ENCODE results near the gene CABP2.

CABP2 gene

DNA sequence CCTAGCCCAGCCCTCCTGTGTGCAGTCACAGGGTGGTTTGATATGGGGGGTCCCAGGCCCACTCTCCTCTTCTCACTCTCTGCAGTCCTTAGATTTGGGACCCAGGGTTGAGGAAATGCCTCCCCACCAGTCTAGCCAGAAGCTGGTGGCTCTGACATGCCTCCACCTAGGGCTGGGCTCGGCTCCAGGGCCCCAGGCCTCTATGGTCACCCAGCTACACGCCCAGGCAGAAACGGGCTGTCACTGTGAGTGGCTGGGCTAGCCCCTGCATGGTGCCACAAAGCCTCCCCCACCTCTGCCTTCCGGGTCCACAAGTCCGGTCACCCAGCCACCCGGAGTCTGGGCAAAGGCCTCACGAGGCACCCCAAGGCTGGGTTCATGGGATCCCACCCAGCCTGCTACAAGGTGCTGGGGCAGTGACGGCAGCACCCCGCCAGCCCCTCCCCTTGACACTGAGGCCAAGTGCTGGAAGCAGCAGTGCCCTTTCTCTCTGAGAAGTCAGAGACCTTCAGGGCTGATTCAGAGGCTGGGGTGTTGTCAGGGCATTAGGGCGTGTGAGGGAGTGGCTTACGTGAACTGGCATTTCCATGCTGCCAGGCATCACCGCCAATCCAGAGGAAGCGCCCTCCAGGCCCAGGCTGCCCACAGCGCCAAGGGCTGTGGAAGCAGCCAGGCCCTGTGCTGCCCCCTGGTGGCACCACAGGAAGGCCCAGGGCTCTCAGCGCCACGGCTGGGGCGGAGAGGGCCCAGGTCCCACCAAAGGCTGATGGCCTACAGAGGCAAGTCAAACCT is 17.4 kb downstream of the CABP2 start:
- peak; percentile 87 for DNase-seq (ENCODE audit: low read depth, low spot score)
- in situ Hi-C loops (cut with HindIII; ENCODE audit: low sequenced_read_pairs): no loop called here
- no peak overlapping the region for H3K4me3 ChIP-seq (ENCODE audit: low read depth, low read length)
- TF ChIP-seq, protein P1, sequence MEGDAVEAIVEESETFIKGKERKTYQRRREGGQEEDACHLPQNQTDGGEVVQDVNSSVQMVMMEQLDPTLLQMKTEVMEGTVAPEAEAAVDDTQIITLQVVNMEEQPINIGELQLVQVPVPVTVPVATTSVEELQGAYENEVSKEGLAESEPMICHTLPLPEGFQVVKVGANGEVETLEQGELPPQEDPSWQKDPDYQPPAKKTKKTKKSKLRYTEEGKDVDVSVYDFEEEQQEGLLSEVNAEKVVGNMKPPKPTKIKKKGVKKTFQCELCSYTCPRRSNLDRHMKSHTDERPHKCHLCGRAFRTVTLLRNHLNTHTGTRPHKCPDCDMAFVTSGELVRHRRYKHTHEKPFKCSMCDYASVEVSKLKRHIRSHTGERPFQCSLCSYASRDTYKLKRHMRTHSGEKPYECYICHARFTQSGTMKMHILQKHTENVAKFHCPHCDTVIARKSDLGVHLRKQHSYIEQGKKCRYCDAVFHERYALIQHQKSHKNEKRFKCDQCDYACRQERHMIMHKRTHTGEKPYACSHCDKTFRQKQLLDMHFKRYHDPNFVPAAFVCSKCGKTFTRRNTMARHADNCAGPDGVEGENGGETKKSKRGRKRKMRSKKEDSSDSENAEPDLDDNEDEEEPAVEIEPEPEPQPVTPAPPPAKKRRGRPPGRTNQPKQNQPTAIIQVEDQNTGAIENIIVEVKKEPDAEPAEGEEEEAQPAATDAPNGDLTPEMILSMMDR (IDR thresholded peaks at IDR 0.05; ENCODE audit: low read depth, low read length): peak; percentile 98

DNA sequence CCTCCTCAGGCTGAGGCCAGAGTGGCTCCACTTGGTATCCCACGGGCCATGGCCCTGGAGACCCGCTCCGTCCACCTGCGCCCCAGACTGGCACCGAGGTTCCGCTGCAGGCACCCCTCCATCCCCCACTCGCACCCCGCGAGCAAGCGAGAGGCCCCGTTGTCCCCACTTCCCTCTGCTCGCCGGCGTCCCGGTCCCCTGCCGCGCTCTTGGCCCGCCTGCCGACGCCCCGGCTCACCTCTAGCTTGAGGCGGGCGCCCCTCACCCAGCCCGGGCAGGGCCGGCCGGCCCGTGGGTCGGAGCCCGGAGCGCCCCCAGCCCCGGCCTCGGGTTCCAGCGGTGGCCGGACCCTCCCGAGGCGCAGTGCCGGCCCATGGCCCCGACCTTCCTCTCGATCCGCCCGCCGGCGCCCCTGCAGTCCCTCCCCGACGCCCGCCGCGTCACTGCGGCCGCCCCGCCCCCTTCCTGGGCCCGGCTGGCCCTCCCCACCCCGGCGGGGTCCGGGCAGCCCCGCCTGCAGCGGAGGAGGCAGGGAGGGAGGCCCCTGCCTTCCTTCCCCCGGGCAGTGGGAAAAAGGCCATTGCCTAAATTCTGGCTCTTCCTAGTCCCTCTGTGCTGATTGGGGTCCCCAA is 18.2 kb downstream of the CABP2 start, which contains the start of gene PITPNM1:
Gene PITPNM1 (minus strand): TSS at position 414 of the 632 bp plus-strand sequence. CDS start 1,183 bp downstream, outside the sequence.
- peak; percentile 46 for DNase-seq (ENCODE audit: low read depth, low spot score)
- TF ChIP-seq, protein P1 (IDR thresholded peaks at IDR 0.05; ENCODE audit: low read depth, low read length): no peak
- peak within 1 kb of the TSS; percentile 55 for H3K4me3 ChIP-seq (ENCODE audit: low read depth, low read length)
- in situ Hi-C loops (cut with HindIII; ENCODE audit: low sequenced_read_pairs): no loop called here

DNA sequence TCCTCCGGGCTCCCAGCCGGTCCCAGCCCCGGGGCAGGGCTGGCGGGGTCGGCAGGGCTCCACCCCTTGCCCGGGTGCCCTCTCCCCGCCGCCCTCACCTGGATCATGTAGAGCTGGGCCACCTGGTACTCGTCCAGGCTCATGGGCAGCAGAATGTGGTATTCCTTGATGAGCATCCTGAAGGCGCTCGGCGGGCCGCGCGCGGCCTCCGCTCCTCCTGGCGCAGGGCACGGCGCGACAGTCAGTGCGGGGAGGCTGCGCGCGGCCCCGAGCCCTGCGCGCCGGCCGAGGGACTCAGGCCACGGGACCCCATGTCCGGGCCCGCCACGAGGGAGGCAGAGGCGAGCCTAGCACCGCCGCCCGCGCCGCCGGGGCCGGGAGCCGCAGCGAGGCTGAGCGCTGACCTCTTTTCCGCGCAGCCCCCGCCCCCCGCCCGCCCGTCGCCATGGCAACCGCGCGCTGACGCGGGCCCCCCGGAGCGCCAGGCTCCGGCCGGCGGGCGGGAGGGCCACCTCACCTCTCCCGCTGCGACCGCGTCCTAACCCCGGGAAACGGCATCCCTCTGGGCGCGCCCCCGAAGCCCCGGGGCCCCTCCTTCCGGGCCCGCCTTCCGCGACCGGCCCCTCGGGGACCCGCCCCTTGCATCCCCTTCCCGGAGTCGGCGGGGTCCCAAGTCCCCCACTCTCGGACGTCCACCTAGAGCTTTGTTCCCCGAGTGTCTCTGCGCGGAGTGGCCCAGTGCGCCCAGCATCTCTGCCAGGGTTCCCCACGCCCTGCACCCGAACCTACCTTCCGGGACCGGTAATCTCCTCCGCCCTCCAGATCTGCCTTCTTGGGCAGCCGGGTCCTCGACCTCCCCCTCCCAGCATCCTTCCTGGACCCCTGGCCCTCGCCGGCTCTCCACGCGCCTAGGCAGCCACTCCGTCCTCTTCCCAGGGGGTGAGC is 19.0 kb downstream of the CABP2 start:
- peak overlapping the region; percentile 55 for H3K4me3 ChIP-seq (ENCODE audit: low read depth, low read length)
- TF ChIP-seq, protein P1 (IDR thresholded peaks at IDR 0.05; ENCODE audit: low read depth, low read length): no peak
- in situ Hi-C loops (cut with HindIII; ENCODE audit: low sequenced_read_pairs): no loop called here
- DNase-seq (ENCODE audit: low read depth, low spot score): peak; percentile 15

DNA sequence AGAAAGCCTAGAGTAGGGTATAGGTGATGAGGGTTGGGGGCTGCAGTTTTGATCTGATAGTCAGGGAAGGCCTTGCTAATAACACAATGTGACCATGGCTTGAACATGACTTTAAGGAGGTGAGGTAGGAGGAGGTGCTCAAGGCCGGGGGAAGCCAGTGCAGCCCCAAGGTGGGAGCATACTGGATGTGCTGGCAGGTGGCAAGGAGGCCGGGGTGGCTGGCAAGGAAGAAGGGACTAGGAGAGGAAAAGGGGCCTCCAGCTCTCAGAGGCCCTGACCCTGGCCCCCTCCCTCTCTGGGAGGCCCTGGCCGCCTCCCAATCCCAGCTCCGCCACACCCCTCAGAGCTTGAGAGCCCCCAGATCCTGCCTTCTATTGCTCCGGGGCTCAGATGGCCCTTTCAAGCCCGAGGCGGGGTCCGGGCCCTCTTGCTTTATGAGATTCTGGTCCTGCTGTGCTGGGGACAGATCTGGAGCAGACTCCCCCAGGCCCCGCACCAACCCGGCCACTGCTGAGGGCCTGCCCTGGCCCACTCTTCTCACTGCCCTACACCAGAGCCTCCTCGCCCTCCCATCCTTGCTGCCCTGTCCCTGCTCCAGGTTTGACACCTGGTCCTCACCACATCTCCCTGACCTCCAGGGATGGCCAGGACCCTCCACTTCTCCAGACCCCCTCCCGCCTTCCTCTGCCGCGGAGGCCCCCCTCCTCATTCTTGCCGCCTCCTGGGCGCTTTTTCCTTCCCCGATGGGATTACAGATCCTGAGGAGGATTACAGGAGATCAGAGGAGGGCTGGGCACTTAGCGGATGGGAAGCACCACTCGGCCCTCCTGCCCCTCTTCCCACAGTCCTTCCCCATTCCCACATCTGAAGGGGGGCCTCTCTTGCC is 19.9 kb downstream of the CABP2 start:
- H3K4me3 ChIP-seq (ENCODE audit: low read depth, low read length): peak overlapping the region; percentile 55
- in situ Hi-C loops (cut with HindIII; ENCODE audit: low sequenced_read_pairs): no loop called here
- DNase-seq (ENCODE audit: low read depth, low spot score): no peak
- TF ChIP-seq, protein P1 (IDR thresholded peaks at IDR 0.05; ENCODE audit: low read depth, low read length): no peak

DNA sequence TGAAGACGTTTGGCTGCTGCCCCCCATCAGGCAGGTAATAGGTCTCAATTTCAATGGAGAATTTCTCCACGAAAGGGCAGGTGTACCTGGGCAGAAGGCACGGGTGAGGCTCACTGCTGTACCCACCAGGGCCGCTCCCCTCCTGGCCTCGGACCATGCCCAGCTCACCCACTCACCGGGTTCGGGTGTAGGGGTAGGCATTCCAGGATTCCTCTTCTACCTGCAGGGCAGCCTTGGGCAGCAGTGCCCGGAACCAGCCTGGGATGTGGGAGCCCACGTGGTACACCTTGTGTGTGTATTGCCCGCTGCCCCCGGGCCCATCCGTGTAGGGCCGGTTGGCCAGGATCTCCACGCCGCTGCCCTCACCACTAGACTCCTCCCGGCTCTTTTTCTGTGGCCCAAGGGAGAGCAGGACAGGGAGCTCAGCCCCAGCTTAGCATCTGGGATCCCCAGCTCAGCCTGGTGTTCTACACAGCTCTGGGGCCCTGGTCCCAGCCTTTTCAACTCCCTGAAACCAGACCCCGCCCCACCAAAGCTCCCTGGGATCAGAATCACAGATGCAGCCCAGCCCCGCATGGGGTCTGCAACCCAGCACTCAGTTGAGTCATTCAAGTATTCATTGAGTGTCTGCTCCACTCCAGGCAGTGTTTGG is 20.8 kb downstream of the CABP2 start:
- in situ Hi-C loops (cut with HindIII; ENCODE audit: low sequenced_read_pairs): no loop called here
- H3K4me3 ChIP-seq (ENCODE audit: low read depth, low read length): no peak overlapping the region
- no peak for DNase-seq (ENCODE audit: low read depth, low spot score)
- TF ChIP-seq, protein P1 (IDR thresholded peaks at IDR 0.05; ENCODE audit: low read depth, low read length): no peak

Measured in astrocyte of the spinal cord (primary cell).